GM18508 (cell line): ENCODE data around the gene KRTAP9-9.
"Not testable (repeated sequence)": the region's sequence is repeated elsewhere in the genome, so short reads cannot be mapped to it uniquely, and the experiment has no call there.

Experiments
- ATAC-seq: cut with Tn5 transposase; IDR thresholded peaks from one replicate; pipeline ENCODE4 v1.9.1; 2021; ENCODE audit warnings: moderate number of reproducible peaks; ENCODE audit not compliant: insufficient read depth, unreplicated experiment

Gene KRTAP9-9

DNA sequence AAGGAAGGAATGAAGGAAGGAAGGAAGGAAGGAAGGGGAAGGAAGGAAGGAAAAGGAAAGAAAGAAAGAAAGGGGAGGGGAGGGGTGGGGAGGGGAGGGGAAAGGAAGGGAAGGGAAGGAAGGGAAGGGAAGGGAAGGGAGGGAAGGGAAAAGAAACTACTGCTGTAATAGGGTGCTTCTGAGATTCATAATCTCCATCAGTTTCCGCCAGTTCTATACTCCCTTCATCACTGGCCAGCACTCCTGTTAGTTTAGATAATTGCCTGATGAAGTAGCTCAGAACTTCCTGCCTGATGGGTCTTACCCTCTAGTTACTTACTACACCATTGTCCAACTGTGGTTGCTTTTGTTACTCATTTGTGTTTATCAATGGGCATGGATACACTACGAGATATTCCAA lies 8.0 kb downstream of the KRTAP9-9 start:
- no peak for ATAC-seq

DNA sequence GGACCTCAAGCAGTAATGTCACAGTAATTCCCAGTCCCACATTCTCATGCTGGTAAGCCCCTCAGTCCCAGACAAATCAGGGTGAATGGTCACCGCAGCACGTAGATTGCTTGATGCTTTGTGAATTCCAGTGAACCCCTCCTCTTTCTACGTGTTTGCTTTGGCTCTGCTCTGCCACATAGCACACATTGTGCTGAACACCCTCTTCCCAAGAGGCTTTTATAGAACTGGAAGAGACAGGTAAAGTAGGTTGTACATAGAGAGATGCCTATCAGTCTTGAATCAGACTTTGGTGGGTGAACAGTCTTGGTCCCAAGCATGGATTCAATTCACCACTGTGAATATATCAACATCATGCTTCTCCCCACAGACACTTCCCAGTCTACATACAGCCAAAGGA lies 9.4 kb downstream of the KRTAP9-9 start:
- no peak for ATAC-seq

DNA sequence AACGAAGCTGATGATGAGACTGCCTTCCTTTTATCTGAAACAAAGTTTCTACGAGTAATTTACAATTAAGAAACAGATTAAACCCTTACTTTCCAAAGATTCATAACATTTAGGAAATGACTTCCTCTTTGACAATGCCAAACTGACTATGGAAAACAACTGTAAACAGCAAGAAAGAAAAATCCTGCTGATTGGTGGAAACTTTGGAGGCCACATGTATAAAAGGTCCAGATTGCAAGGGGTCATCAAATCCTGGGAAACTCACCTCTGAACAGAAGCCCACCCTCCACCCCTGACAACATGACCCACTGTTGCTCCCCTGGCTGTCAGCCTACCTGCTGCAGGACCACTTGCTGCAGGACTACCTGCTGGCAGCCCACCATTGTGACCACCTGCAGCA lies 9.9 kb downstream of the KRTAP9-9 start, which contains the start of gene KRTAP9-6:
Gene KRTAP9-6 (plus strand): TSS at position 301 of the 400 bp plus-strand sequence. CDS start 0 bp downstream, at position 301.
- no peak for ATAC-seq

DNA sequence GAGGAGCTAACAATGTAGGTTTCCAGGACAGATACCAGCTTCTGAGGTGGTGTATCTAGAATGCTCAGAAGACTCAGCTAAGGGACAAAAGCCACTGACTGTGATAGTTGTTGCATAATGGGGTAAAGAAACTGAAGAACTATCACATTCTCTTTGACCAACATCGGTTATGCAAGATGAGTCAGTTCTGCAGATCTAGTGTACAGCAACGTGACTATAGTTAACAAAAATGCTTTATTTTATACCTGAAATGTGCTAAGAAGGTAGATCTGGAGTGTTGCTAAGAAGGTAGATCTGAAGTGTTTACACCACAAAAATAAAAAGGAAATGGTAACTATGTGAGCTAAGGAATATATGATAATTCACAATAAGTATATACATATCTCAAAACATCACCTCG lies 12.5 kb downstream of the KRTAP9-9 start:
- ATAC-seq, result no peak

DNA sequence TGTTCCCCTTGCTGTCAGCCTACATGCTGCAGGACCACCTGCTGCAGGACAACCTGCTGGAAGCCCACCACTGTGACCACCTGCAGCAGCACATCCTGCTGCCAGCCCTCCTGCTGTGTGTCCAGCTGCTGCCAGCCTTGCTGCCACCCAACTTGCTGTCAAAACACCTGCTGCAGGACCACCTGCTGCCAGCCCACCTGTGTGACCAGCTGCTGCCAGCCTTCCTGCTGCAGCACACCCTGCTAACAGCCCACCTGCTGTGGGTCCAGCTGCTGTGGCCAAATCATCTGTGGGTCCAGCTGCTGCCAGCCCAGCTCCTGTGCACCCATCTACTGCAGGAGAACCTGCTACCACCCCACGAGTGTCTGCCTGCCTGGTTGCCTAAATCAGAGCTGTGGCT lies 16.1 kb downstream of the KRTAP9-9 start:
- ATAC-seq, result not testable (repeated sequence)

DNA sequence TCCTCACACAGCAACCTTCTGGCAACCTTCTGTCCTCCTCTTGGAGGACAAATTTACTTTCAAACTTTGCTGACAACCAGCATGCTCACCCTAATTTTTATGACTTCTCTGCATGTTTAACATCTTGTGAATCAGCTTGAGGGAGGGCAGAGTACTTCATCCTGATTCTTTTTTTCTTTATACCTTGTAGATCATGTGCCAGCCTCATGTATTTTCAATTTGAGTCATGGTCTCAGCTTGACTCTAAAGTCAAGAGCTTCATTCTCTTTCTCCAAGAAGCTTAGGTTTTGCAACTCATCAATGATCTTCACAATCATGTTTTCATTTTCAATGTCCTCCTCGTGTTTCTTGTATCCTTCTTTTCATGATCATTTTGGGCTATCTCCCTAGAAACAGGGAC lies 16.7 kb downstream of the KRTAP9-9 start:
- ATAC-seq, result no peak

DNA sequence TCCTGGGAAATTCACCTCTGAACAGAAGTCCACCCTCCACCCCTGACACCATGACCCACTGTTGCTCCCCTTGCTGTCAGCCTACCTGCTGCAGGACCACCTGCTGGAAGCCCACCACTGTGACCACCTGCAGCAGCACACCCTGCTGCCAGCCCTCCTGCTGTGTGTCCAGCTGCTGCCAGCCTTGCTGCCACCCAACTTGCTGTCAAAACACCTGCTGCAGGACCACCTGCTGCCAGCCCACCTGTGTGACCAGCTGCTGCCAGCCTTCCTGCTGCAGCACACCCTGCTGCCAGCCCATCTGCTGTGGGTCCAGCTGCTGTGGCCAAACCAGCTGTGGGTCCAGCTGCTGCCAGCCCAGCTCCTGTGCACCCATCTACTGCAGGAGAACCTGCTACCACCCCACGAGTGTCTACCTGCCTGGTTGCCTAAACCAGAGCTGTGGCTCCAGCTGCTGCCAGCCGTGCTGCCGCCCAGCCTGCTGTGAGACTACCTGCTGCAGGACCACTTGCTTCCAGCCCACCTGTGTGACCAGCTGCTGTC lies 20.5 kb downstream of the KRTAP9-9 start, which contains the start of gene KRTAP9-7:
Gene KRTAP9-7 (plus strand): TSS at position 51 of the 543 bp plus-strand sequence. CDS start 0 bp downstream, at position 51.
- not testable (repeated sequence) for ATAC-seq

DNA sequence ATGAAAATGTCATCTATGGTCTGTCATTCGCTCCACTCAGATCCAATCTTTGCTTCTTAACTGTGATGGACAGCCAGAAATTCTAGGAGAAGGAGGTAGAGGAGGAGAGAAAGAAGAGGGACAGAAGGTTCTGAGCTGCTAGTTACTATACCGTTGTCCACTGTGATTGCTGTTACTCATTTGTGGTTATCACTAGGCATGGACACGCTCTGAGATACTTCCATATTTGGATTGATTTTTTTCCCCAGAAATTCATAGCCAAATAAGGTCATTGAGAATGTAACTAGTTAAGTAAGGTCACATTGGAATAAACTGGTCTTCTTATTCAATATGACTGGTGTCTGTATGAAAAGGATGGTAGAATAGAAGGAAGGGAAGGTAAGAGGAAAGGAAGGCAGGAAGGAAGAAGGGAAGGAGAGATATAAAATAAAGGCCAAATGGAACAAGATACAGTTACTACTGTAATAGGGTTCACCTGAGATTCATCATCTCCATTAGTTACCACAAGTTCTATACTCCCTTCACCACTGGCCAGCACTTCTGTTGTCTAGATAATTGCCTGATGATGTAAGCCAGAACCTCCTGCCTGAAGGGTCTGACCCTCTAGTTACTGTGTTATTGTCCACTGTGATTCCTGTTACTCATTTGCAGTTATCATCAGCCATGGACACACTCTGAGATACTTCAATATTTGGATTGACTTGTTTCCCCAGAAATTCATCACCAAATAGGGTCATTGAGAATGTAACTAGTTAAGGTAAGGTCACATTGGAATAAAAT lies 23.2 kb downstream of the KRTAP9-9 start:
- no peak for ATAC-seq

DNA sequence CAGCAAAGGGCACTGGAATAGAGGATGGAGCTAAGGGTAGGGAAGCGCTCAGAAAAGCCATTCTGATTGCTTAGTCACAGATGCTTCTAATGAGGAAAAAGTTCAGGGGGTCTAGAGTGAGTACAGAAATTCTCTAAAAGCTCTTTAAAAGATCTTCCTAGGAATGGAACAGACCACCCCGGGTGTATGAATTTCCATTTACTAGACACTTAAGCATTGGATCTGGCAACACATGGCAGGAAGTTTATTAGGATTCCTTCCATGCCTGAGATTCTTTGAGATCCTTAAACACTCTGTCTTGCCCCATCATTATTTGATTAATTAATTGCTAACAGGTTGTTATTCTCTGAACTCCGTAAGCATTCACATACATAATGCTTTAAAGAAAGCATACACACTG lies 28.9 kb downstream of the KRTAP9-9 start:
- ATAC-seq, result no peak

DNA sequence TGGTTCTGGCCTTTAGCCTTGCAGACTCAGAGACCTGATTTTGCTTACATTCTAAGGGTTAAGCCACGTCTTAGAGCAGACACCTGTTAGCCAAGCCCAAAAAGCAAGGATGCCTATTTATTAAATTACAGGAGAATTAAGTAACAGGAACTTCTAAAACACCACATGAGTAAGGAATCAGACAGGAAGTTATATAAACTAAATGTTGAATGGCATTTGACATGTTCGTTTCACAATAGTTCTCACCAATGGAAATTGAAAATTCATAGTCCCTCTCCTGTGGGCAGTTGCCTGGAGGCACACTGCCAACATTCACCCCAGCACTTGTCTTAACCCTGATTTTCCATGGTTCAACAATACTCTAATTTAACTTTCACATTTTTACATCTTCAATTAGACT lies 29.4 kb downstream of the KRTAP9-9 start:
- no peak for ATAC-seq

DNA sequence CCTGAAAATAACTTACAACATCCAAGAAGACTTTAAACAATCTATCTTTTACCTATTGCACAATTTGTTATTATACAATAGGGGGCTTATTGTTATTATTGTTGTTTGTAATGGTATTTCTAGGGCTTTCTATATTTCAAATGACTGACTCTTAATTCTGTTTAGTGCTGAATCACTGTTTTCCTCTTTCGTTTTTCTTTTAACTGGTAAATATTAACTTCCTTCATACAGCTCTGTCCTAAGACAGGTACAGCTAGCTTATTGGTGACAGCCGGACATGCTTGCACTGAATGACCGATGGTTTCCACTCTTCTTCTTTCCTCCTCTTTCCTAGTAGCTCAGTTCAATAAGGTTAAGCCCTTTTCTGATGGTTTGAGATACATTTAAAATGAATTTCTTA lies 31.9 kb downstream of the KRTAP9-9 start:
- no peak for ATAC-seq

DNA sequence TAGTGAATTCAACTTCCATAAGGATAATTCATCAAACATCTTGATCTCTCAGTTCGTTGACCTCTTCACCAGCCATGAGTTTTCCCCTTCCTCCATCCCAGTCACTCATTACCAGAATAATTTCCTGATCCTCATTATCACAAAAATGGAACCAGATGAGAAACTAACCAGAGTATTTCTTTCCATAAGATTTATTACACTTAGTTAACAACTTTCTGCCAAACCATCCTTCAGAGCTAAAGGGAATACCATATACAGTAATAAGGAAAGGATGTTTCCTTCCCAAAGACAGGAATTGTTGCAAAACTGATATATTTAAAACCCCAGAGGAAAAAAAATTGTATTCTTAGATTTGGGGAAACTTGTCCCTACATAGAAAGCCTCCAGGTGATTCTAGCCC lies 38.8 kb downstream of the KRTAP9-9 start:
- ATAC-seq, result no peak

DNA sequence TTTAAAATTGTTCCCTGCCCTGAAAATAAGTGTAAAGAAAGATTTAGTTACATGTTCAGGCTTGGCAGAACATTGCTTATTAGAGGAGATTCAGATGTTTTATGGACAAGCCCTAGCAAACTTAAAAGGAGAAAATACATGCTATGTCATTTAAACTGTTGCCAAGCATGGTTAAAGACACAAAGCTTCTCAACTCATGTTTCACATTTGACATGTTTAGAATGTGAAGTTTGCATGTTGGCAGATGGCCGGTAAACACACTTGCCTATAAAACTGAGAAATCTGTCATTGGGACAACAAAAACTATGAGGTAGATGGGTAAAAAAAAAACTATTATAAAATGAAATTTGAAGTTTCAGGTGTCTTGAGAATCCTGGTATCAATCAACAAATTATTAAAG lies 41.7 kb downstream of the KRTAP9-9 start:
- no peak for ATAC-seq

DNA sequence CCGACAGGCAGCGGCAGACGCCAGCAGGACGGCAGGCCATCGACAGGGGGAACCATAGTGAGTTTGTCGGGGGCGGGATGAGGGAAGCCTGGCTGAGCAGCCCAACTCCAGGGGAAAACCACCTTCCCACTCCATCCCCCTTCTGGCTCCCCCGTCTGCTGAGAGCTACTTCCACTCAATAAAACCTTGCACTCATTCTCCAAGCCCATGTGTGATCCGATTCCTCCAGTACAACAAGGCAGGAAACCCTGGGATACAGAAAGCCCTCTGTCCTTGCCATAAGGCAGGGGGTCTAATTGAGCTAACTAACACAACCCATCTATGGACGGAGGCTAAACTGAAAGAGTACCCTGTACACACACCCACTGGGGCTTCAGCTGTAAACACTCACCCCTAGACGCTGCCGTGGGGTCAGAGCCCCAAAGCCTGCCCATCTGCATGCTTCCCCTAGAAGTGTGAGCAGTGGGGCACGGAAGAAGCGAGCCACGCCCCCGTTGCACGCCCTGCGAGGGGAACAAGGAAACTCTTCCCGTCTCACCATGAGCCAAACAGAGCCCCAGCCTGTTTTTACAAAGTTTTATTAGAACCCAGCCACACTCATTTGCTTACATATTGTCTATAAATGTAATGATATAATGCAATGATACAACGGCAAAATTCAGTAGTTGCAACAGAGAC lies 43.4 kb downstream of the KRTAP9-9 start:
- ATAC-seq, result no peak

DNA sequence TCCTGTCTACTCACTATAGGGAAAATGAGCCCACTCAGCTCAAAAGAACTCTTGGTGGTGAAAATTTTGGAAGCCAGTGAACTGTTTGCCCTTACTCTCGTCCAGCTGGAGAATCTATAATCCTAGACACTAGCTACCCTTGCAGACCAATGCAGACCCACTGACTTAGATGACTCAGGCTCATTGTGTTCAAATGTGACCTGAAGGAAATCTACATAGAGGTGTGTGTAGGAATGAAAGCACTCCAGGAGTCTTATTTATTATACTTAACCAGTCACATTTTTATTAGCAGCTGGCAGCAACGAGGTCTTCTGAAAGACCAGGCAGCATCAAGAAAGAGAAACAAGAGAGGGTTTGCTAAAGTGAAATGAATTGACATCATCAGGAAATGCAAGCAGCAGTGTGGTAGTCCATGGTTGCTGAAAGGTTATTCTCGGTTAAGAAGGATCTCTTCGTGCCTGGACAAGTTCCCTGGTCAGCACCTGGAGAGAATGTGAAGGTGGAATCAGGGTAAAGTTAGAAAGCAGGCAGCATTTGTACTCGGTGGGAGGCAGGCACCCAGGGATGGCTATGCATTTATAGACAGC lies 46.1 kb downstream of the KRTAP9-9 start:
- no peak for ATAC-seq

DNA sequence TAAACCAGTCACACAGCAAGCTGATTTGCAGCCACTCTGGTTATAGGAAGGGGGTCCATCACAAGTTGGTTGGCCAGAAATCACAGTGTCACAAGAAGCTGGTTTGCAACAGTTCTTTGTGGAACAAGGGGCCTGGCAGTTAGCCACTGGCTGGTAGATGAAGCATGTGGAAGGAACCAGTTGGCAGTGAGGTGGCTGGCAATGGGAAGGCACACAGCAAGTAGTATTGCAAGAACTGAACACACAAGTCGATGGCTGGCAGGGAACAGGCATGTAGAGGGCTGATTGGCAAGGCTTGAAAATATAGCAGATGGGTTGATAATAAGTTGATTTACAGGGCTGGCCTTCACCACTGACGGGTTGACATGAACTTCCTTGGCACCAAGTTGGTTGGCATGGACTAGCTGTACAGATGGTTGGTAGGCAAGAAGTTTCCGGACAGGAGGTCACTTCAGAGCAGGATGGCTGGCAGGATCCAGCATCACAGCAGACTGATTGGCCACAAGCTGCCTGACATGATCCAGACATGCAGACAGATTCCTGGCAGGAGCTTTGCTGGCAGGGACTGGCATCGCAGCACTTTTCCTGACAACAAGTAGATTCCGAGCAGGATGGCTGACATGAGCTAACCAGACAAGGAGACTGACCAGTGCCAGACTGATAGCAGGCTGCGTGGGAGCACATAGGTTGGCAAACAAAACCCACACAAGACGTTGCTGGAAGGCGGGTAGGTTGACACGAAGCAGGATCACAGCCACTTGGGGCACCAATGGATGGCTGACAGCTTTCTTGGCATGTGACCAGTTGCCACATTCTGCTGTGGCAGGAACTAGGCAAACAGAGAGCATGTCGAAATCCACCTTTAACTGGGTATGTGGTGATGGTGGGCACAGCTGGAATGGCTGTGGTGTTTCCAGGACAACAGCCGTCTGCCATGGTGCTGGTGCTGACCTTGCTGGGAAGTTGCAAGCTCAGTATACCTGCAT lies 47.0 kb downstream of the KRTAP9-9 start, which contains the start of gene KRTAP29-1:
Gene KRTAP29-1 (minus strand): TSS at position 936 of the 986 bp plus-strand sequence. CDS start 0 bp downstream, at position 936.
- ATAC-seq, result no peak

DNA sequence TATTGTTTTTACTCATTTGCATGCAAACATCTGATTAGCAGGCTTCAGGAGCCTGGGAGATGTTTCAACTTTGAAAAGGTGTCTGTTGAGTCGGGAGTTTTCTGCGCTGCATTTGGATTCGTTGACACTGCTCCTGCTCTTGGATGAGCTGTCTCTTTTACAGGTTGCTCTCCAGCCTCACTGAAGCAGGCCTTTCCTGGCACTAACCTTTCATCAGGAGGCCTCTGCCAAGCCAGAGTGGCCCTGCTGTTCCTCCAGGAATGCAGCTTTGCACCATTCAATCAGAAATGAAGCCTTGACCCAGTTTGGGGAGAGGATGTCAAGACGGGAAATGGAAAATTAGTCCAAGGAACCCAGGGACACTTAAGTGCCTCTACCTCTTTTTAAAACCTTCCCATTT lies 47.8 kb downstream of the KRTAP9-9 start:
- ATAC-seq, result no peak

DNA sequence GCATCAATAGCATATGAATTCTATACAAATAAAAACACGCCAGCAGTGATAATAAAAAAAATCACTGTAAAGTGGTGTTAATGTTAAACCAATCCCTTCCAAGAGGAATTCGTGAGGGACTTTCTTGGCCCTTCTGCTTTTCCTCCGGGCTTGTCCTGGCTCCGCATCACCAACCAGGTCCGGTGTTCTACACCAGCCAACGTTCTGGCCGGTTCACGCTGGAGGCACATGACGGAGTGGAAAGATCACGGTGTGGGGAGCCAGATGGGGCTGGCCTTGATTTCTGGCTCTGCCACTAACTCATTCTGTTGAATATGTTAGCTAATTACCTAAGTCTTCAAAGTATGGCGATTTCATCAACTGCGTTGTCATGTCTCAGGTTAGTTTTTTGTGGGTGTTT lies 48.9 kb downstream of the KRTAP9-9 start:
- no peak for ATAC-seq
